CD4-positive, alpha-beta T cell treated with Interleukin-17A for 1 hour (primary cell): Measurements from ENCODE around the gene CNGA1.
"Not testable (repeated sequence)": the region's sequence is repeated elsewhere in the genome, so short reads cannot be mapped to it uniquely, and the experiment has no call there.

ENCODE experiments used
- DNase-seq: peaks from one replicate; pipeline ENCODE4 v3.0.0-alpha.2; 2020

The CNGA1 gene

DNA sequence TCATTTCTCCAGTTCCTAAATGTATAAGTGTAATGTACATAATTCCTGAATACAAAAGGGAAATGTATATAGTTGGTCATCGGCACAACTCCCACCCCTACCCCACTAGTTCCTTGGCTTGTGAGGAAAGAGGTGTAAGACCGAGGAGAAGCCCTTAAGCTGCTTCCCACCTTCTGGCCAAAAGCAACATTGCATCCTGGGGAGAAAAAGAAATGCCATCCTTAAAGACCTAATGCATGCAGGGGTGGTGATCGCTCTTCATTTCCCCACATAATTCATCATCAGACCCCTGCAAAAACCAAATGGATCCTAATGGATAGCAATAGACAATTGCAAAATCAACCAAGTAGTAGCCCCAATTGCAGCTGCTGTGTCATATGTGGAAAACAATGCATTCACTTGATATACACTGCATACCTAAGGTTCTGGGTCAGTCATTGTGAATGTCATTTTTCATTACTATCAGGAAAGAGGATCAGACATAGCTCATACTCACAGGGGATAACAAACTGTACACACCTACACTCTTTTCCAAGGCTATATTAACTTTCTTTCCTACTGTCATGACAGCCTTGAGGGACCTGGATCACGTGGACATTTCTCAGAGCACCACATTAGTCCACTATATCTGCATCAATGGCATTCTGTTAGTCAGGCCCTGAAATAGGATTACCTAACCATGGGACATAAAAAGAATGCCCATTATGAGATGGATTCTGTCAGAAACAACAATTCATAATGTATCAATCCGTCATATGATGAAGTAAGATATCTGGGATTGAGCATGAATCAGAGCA is 70.4 kb downstream of the CNGA1 start:
- DNase-seq = no peak

DNA sequence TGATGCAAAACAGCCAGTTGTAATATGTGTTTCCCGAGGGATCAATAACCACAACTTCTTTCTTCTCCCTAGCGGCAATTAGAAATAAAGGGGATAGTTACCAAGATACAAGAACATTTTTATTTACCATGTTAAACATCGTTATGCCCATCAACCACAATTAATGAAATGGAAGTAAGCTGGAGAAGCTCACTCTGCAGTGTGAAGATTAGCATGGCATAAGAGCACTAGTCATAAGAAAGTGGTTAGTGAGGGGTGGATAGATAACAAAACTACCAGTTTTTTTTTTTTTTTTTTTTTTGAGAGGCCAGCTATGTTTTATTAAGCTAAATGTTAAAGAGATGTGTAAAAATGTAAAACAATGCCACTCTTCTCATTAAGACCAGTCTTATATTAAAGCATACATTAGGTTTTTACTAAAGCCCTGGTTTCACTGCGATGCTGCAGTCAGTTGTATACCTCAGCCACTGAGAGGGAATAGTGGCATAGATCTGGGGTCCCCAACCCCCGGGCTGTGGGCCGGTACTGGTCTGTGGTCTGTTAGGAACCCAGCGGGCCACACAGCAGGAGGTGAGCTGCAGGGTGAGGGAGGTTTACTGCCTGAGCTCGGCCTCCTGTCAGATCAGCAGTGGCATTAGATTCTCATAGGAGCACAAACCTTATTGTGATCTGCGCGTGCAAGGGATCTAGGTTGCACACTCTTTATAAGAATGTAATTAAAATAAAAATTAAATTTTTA is 74.2 kb downstream of the CNGA1 start:
- DNase-seq = no peak

DNA sequence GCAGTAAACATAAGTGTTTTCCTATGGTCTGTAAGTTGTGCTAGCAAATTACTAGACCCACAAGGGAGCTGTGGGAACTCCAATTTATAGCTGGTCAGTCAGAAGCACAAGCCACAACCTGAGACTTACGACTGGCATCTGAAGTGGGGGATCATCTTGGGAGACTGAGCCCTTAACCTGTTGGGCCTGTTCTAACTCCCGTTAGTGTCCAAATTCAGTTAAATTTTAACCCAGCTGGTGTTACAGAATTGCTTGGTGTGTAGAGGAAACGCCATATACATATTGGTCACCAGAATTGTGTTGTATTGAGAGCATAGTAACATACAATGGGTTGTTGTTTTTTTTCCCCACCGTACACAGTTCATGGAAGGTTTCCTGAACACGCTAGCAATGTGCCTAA is 77.0 kb downstream of the CNGA1 start:
- no peak for DNase-seq

DNA sequence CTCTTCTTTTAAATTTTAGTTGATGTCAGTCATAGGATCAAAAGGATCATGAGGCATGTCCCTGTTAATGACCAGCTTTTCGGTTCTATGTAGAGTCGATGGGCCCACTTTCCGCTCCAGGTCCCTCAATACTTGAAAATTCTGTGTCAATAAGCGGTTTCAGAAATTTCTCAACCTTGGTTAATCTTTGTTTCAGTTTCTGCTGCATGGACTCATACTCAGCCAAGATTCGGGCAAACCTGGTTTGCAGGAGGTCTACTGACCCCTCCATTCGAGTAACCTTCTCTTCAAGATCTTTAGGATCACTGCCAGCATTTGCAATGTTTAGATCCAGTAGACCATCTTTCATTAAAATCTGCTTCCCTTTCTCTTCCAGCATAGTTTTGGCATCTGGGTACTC is 80.1 kb downstream of the CNGA1 start:
- DNase-seq = no peak

DNA sequence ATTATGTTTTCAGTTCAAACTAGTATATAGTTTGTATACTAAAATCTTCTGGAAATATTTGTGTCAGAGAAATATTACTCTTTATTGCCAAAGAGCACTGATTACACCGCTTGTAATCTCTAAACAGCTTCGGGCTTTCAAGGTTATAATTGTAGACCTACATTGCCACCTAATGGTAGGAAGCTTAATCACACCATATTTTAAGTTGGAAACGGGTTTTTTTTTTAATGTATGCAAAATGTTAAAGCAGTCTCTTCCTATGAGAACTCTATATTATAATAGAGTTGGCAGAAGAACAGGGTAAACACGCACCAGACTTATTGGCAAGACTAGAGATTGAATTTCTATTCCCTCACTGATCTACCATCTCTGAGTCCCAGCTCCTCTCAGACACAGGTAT is 82.6 kb downstream of the CNGA1 start:
- peak; percentile 59 for DNase-seq

DNA sequence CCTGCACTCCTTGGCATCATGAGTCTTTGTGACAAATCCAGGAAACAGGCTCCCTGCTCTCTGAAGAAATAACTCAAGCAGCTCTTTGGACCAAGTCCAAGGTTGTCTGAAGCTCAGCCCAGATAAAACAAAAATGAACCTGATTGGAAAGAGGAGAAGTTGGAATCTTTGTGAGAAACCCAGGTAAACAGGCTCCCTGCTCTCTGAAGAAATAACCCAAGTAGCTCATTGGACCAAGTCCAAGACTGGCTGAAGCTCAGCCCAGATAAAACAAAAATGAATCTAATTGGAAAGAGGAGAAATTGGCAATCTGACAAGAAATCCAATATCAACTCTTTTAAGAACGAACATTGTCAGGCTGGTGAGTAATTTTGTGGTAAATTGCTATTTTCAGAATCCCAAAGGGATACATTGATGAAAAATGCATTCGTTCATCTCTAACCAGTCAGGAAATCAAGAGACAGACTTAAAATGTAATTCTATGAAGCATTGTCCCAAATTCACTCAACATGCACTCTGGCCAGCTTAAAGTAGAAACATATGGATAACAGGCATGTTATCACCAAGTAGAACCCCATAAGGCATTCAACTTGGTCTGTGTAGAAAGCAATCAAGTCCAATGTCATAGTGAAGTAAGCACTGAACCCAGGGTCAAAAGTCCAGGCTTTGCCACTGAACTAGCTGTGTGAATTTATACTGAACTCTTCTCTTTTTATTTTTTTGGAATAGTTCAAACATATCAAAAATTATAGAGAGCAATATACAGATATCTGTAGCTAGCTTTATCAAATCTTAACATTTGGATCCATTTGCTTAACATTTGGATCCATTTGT is 85.3 kb downstream of the CNGA1 start:
- DNase-seq = no peak

DNA sequence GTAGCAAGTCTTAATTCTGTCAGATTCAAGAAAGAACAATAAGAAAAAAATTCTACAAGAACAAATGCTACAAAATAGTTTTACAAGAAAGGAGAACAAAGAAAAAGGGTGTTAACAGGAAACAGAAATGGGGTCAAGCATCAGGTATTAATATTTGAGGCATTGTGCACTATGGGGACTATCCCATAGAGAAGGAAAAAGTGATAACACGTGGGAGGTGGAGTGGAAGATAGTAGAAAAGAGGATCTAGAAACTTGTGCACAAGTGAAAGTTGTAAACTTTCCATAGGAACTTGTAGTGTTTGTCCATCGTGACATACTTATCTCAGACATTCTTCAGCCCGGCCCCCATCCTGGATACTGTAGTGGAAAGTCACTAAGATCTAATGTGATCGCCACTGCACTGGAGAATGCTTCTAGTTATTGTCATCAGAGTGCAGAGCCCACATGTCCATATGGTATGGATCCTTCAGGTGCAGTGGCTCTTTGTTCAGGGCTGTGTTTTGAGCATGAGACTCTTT is 86.7 kb downstream of the CNGA1 start:
- DNase-seq = no peak

DNA sequence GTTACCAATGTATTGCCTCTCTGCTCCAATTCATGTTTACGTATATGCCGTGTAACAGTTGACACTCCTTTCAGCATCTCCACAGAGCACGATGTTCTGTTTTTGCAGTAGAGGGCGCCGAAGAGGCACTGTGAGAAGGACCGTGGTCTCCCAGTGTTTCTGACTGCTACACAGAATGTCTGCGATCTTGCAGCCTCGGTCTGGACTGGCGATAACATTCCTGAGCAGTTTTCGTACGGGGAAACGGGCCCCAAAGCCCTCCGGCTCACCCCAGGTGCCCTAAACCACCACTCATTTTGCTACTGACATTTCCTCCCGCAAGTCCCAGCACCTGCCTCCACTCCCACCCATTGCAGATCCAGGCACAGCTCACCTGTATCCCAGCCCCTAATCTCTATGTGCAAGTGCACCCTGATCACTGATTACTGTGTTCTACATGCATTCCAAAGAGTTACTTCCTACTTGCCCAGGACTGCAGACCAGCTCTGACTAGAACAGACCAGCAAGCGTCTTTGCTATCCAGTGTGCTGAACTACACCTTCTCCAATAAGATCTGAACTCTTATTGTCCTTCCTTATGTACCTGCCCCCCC is 89.7 kb downstream of the CNGA1 start:
- peak; percentile 60 for DNase-seq

DNA sequence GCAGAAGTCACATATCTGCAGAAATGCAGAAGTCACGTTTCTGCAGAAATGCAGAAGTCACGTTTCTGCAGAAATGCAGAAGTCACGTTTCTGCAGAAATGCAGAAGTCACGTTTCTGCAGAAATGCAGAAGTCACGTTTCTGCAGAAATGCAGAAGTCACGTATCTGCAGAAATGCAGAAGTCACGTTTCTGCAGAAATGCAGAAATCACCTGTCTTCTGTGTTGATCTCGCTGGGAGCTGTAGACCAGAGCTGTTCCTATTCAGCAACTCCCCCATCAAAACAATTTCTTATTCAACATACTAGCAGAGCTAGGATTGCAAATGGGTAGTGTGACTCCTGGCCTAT is 93.2 kb downstream of the CNGA1 start:
- DNase-seq = not testable (repeated sequence)

DNA sequence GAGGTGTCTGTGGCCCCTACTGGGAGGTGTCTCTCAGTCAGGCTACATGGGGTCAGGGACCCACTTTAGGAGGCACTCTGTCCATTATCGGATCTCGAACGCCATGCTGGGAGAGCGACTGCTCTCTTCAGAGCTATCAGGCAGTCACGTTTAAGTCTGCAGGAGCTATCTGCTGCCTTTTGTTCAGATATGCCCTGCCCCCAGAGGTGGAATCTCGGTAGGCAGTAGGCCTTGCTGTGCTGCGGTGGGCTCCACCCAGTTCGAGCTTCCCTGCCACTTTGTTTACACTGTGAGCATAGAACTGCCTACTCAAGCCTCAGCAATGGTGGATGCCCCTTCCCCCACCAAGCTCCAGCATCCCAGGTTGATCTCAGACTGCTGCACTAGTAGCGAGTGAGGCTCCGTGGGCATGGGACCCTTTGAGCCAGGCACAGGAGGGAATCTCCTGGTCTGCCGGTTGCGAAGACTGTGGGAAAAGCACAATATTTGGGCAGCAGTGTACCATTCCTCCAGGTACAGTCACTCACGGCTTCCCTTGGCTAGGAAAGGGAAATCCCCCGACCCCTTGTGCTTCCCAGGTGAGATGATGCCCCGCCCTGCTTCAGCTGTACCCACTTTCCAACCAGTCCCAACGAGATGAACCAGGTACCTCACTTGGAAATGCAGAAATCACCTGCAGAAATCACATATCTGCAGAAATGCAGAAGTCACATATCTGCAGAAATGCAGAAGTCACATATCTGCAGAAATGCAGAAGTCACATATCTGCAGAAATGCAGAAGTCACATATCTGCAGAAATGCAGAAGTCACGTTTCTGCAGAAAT is 93.8 kb downstream of the CNGA1 start:
- not testable (repeated sequence) for DNase-seq

DNA sequence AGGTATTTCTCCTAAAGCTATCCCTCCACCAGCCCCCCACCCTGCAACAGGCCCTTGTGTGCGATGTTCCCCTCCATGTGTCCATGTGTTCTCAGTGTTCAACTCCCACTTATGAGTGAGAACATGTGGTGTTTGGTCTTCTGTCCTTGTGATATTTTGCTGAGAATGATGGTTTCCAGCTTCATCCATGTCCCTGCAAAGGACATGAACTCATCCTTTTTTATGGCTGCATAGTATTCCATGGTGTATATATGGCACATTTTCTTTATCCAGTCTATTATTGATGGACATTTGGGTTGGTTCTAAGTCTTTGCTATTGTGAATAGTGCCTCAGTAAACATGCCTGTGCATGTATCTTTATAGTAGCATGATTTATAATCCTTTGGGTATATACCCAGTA is 99.3 kb downstream of the CNGA1 start:
- DNase-seq = not testable (repeated sequence)

DNA sequence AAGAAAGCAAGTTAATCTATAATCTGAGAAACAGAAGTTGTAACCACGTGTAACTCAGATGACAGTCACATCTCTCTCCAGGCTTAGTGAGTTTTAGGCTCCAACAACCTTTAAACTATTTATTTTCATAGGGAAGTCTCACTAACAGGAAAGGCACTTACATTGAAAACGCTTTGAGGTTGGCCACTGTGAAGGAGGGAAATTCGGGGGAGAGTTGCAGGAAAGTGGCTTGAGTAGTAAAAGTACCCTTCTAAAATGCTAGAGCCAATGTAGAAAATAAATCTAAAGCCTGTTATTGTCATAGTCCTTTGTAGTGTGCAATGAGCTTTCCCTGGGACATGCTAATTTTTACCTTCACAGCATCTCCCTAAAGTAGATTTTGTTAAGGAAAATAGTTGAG is 101.1 kb downstream of the CNGA1 start:
- no peak for DNase-seq

DNA sequence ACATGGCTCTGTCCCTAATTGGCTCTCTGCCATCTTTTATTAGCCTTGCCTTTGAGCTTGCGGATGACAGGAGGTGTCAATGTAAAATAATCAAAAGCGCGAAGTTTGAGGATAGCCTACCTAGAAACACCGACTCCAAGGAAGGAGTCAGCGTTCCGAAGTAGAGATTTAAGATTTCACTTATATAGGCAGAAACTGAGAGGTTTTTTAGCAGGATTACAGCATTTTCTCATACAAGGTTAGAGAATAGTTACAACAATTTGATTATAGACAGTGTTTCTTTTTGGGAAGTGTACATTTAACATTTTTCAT is 101.6 kb downstream of the CNGA1 start:
- DNase-seq = no peak

DNA sequence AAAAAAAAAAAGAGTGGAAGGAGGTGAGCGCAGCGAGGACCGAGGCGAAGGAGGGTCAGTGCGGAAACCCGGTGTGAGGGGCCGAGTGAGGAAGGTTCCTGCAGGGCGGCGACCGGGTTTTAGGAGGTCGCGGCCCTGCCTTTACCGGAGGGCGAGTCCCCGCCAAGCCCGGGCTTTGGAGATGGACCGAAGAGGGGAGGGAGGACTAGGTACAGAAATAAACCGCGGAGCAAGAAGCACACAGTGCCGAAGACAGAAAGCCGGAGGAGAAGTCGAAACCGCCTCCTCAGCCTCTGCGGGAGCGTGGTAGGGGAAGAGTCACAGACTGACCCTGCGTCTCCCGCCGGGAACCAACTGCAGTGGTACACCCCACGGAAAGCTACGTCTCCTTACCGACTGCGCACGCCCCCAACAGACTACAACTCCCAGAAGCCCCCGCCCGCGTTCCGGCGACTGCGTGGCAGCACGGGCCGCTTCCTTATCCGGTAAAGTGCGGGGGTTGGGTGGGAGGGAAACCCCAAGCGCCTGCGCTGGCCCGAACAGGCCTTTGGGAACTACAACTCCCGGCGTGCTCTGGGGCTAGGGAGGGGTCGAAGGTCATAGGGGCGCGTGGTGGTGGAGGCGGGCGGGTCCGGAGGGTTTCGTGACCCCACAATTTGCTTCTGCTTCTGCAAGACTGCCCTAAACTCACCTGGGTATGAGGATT is 102.1 kb downstream of the CNGA1 start, which contains the start of gene NFXL1:
NFXL1 (minus strand) TSS at position 364 of the 706 bp plus-strand sequence. CDS start 380 bp downstream, outside the sequence.
- peak; percentile 96 for DNase-seq

DNA sequence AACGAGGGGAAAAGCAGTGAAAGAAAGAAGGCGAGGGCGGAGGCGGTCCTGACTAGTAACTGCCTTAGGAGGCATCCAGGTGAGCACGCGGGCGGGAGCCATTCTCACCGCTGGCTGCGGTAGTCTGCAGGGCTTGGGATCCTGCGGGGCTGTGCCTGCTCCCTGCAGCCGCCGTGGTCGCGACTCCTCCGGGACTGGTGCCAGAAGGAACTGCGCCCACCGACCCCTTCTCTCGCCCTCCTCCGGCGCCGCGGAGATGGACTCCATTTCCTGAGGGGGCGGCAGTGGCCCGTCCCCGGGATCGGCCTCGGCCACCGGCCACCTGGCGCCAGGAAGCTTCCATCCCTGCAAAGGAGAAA is 102.6 kb downstream of the CNGA1 start:
- DNase-seq = peak; percentile 26

DNA sequence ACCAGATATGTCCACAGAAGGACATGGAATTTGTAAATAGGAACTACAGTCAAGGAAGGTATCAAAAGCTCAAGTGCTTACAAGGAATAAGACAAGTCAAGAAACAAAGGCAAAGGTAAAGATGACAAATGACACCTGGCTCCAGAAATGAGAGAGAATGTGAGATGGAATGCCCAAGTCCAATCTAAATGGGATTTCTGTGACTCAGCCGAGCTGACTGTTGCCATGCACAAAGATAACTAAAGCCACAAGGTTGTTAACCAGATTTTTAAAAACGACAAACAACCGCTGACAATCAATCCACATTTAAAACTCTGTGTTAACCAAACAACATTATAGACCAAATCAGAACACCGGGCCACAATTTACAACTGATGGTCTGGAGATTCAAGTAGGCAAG is 103.2 kb downstream of the CNGA1 start:
- DNase-seq = peak; percentile 7

DNA sequence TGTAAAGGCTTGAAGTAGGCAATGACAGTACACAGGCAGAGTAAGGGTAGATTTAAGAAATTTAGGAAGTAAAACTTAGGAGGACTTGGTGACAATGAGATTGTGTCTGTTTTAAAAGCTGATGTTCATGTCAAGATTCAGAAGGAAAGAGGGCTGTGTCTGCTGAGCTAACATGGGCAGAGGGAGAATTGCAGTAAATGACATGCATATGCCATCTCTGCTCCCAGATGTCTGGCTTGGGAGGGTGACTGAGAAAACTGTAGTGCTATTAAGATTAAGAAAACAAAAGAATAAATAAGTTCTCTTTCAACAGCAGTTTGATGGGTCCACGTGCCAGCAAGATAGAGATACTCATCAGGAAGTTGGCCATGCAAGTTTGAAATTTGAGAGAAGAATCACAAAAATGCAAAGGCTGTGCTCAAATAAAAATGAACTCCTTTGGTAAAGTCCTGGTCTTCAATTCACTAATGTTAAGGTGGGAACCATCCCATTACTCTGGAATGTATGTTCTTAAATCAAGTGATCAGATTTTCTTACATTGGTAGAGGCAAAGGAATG is 109.3 kb downstream of the CNGA1 start:
- no peak for DNase-seq

DNA sequence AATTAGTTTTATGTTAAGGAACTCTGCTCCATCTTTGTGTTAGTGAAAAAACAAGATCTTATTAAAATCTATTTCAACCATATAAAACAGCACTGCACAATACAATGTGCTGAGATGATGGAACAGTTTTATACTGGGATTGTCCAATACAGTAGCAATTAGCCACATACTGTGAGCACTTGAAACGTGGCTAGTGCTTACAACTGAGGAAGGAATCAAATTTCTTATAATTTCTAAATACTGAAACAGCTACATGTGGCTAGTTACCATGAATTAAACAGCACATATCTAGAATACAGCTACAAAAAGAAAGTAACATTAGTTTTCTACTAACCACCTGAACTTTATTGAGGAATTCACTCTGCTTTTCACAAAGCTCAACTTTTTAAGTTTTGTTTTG is 116.8 kb downstream of the CNGA1 start:
- DNase-seq = no peak

DNA sequence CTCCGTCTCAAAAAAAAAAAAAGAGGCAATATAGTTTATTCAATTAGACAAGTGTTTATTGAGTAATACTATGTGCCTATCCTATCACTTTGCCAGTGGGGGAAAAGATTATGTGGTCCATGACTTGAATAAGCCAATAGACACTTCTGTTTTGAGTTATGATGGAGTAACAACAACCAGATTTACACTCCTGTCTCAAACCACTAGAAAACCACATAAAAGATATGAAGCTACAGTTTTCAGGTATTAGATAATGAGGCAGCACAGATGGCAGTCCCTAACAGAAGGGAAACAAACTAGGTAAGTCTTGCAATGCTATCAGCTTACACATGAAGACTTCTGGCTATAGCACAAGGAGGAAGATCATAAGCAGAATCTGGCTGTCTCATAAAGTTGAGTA is 124.6 kb downstream of the CNGA1 start:
- no peak for DNase-seq
